HEK293 (cell line): ENCODE measurements around the gene DCN.

ENCODE experiments used
- KLF16 ChIP-seq: fragments of 450-650 bp; formaldehyde crosslinking; IDR thresholded peaks from 2 replicates; pipeline ENCODE4 v1.5.1; 2017; ENCODE audit warnings: missing biosample characterization, missing genetic modification characterization
- ZBTB8A ChIP-seq: fragments of 450-650 bp; formaldehyde crosslinking; IDR thresholded peaks from 2 replicates; pipeline ENCODE4 v1.5.1; 2016; ENCODE audit warnings: missing biosample characterization, missing genetic modification characterization
- ZEB2 ChIP-seq: fragments of 450-650 bp; formaldehyde crosslinking; IDR thresholded peaks from 2 replicates; pipeline ENCODE4 v1.5.1; 2016; ENCODE audit warnings: missing biosample characterization, missing genetic modification characterization
- ZNF239 ChIP-seq: fragments of 450-650 bp; formaldehyde crosslinking; IDR thresholded peaks from 2 replicates; pipeline ENCODE4 v1.5.1; 2016; ENCODE audit warnings: missing biosample characterization, missing genetic modification characterization
- ZNF274 ChIP-seq, 2 experiments: fragments of 200-500 bp in 1 of 2; fragments of 450-650 bp in 1 of 2; sonication (Bioruptor generic) in 1 of 2; formaldehyde crosslinking in 1 of 2; IDR thresholded peaks; 2 replicates each; pipeline versions ENCODE4 v1.5.1 to v1.6.1; 2014 to 2016; ENCODE audit warnings: borderline replicate concordance in 1 of 2, inconsistent platforms in 1 of 2, low read length in 1 of 2, missing biosample characterization in 1 of 2, missing genetic modification characterization in 1 of 2
- ZNF394 ChIP-seq: fragments of 450-650 bp; formaldehyde crosslinking; IDR thresholded peaks from 2 replicates; pipeline ENCODE4 v1.5.1; 2016; ENCODE audit warnings: missing biosample characterization, missing genetic modification characterization, mild to moderate bottlenecking, moderate library complexity, borderline replicate concordance
- ZNF404 ChIP-seq: fragments of 450-650 bp; formaldehyde crosslinking; IDR thresholded peaks from 2 replicates; pipeline ENCODE4 v1.5.1; 2017; ENCODE audit warnings: missing biosample characterization, missing genetic modification characterization
- TF ChIP-seq, protein P1 (sequence below): fragments of 450-650 bp; formaldehyde crosslinking; IDR thresholded peaks from 2 replicates; pipeline ENCODE4 v1.5.1; 2016; ENCODE audit warnings: missing biosample characterization, missing genetic modification characterization
- TF ChIP-seq, protein P2 (sequence below): fragments of 450-650 bp; formaldehyde crosslinking; IDR thresholded peaks from 2 replicates; pipeline ENCODE4 v1.5.1; 2016; ENCODE audit warnings: missing biosample characterization, missing genetic modification characterization

DNA sequence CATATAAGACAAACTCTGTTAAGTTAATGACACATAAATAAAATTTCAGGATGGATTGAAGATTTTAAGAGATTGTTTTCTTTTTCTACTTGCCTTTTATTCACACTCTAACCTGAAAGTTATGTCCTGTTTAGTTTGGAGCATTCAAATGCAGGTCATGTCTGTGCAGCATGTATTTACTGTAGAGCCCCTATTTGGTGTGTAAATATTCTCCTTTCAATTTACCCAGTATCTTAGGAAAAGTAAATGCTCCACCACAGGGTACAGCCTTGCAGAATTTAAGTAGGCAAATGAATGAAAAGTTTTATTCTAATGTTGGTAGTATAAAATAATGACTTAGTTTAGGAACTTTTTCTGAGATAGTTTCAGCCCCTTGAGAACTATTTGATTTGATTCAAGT lies 6.2 kb upstream of the DCN start:
- TF ChIP-seq, protein P1, sequence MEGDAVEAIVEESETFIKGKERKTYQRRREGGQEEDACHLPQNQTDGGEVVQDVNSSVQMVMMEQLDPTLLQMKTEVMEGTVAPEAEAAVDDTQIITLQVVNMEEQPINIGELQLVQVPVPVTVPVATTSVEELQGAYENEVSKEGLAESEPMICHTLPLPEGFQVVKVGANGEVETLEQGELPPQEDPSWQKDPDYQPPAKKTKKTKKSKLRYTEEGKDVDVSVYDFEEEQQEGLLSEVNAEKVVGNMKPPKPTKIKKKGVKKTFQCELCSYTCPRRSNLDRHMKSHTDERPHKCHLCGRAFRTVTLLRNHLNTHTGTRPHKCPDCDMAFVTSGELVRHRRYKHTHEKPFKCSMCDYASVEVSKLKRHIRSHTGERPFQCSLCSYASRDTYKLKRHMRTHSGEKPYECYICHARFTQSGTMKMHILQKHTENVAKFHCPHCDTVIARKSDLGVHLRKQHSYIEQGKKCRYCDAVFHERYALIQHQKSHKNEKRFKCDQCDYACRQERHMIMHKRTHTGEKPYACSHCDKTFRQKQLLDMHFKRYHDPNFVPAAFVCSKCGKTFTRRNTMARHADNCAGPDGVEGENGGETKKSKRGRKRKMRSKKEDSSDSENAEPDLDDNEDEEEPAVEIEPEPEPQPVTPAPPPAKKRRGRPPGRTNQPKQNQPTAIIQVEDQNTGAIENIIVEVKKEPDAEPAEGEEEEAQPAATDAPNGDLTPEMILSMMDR (tag by site-specific recombination), result no peak
- TF ChIP-seq ZNF274 (IDR thresholded peaks at IDR 0.05; ENCODE audit: low read length), result no peak
- TF ChIP-seq ZNF274 (tag by site-specific recombination; IDR thresholded peaks at IDR 0.05; ENCODE audit: borderline replicate concordance), result no peak
- TF ChIP-seq, protein P2, sequence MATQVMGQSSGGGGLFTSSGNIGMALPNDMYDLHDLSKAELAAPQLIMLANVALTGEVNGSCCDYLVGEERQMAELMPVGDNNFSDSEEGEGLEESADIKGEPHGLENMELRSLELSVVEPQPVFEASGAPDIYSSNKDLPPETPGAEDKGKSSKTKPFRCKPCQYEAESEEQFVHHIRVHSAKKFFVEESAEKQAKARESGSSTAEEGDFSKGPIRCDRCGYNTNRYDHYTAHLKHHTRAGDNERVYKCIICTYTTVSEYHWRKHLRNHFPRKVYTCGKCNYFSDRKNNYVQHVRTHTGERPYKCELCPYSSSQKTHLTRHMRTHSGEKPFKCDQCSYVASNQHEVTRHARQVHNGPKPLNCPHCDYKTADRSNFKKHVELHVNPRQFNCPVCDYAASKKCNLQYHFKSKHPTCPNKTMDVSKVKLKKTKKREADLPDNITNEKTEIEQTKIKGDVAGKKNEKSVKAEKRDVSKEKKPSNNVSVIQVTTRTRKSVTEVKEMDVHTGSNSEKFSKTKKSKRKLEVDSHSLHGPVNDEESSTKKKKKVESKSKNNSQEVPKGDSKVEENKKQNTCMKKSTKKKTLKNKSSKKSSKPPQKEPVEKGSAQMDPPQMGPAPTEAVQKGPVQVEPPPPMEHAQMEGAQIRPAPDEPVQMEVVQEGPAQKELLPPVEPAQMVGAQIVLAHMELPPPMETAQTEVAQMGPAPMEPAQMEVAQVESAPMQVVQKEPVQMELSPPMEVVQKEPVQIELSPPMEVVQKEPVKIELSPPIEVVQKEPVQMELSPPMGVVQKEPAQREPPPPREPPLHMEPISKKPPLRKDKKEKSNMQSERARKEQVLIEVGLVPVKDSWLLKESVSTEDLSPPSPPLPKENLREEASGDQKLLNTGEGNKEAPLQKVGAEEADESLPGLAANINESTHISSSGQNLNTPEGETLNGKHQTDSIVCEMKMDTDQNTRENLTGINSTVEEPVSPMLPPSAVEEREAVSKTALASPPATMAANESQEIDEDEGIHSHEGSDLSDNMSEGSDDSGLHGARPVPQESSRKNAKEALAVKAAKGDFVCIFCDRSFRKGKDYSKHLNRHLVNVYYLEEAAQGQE (tag by site-specific recombination), result no peak
- TF ChIP-seq ZNF404, result no peak
- TF ChIP-seq ZNF239 (tag by site-specific recombination), result no peak
- TF ChIP-seq ZBTB8A (tag by site-specific recombination), result no peak
- TF ChIP-seq KLF16 (tag by site-specific recombination), result no peak
- no peak for TF ChIP-seq ZNF394 (tag by site-specific recombination)
- TF ChIP-seq ZEB2 (tag by site-specific recombination), result no peak
